Caki2 (cell line): Measurements from ENCODE around the gene RXRB. TPM values are rescaled to one million over a fixed set of nuclear protein-coding genes. Genes with fewer than 3 reads are reported as not detected.

Experiments used
- DNase-seq: peaks from one replicate; pipeline ENCODE4 v3.0.0-alpha.2; 2015; ENCODE audit warnings: low read depth
- in situ Hi-C: cut with HindIII; loops from 2 replicates; pipeline ENCODE4 v1.10.0; 2016; ENCODE audit warnings: low sequenced_read_pairs, low pct_unique_long_range_greater_than_20kb, mixed read lengths
- total RNA-seq: library from RNA; depleted of rRNA; stranded (reverse); fragments of >200 nt; shearing (Covaris generic); gene quantifications from 2 replicates; pipeline ENCODE4 v1.2.3, GENCODE V29; 2014; ENCODE audit warnings: low replicate concordance

RXRB gene
- total RNA-seq, 1 experiment from 2014 or later: 25.1 TPM

GRCh38 chr6:33187809-33188208 is 12.7 kb downstream of the RXRB start:
- in situ Hi-C loops: no loop called here

GRCh38 chr6:33185654-33186187 is 14.7 kb downstream of the RXRB start:
- DNase-seq: no peak
- in situ Hi-C loops: no loop called here

More at GRCh38 chr6:33187809-33188208, 12.7 kb downstream of the RXRB start:
- DNase-seq: no peak

GRCh38 chr6:33185190-33185589 is 15.3 kb downstream of the RXRB start:
- in situ Hi-C loops: no loop called here
- no peak for DNase-seq

GRCh38 chr6:33183071-33183683 is 17.3 kb downstream of the RXRB start:
- in situ Hi-C loops: no loop called here
- no peak for DNase-seq

GRCh38 chr6:33181141-33181540 is 19.3 kb downstream of the RXRB start:
- DNase-seq: no peak

GRCh38 chr6:33178755-33179475 is 21.6 kb downstream of the RXRB start:
- DNase-seq: no peak
- in situ Hi-C loops: no loop called here

More at GRCh38 chr6:33181141-33181540, 19.3 kb downstream of the RXRB start:
- in situ Hi-C loops: no loop called here

- in situ Hi-C loops: no loop called here
- no peak for DNase-seq
Measured at GRCh38 chr6:33177552-33178446, 22.7 kb downstream of the RXRB start.

- DNase-seq: no peak
- in situ Hi-C loops: no loop called here
Measured at GRCh38 chr6:33176906-33177305, 23.6 kb downstream of the RXRB start.

- DNase-seq: no peak
- in situ Hi-C loops: no loop called here
Measured at GRCh38 chr6:33175436-33176069, 24.9 kb downstream of the RXRB start.

- in situ Hi-C loops: no loop called here
- no peak for DNase-seq
Measured at GRCh38 chr6:33174784-33175183, 25.7 kb downstream of the RXRB start.

- in situ Hi-C loops: no loop called here
- DNase-seq: no peak
Measured at GRCh38 chr6:33173535-33174180, 26.8 kb downstream of the RXRB start.

GRCh38 chr6:33172688-33173534 is 27.6 kb downstream of the RXRB start:
- in situ Hi-C loops: no loop called here
- no peak for DNase-seq

- in situ Hi-C loops: no loop called here
- DNase-seq: no peak
Measured at GRCh38 chr6:33171880-33172687, 28.4 kb downstream of the RXRB start.

- in situ Hi-C loops: no loop called here
- no peak for DNase-seq
Measured at GRCh38 chr6:33171016-33171879, 29.2 kb downstream of the RXRB start.

GRCh38 chr6:33170176-33171015 is 30.1 kb downstream of the RXRB start:
- no peak for DNase-seq
- in situ Hi-C loops: no loop called here
